Astrocyte of the cerebellum (primary cell): ENCODE measurements around the gene KCNAB3.

Experiments
- DNase-seq: peaks from one replicate; pipeline ENCODE4 v3.0.0-alpha.2; 2011; ENCODE audit warnings: low read depth
- H3K4me3 ChIP-seq: 2 replicates; pipeline ENCODE4 v1.5.1; 2011; ENCODE audit warnings: mild to moderate bottlenecking, low read depth, low read length, moderate library complexity
- in situ Hi-C: cut with HindIII; loops from 2 replicates; pipeline ENCODE4 v1.10.0; 2017; ENCODE audit warnings: low sequenced_read_pairs
- TF ChIP-seq, protein P1 (sequence below): IDR thresholded peaks from 2 replicates; pipeline ENCODE4 v1.5.1; 2012; ENCODE audit warnings: low read length, low read depth, moderate library complexity, mild to moderate bottlenecking; ENCODE audit errors: missing control alignments

KCNAB3 gene

DNA sequence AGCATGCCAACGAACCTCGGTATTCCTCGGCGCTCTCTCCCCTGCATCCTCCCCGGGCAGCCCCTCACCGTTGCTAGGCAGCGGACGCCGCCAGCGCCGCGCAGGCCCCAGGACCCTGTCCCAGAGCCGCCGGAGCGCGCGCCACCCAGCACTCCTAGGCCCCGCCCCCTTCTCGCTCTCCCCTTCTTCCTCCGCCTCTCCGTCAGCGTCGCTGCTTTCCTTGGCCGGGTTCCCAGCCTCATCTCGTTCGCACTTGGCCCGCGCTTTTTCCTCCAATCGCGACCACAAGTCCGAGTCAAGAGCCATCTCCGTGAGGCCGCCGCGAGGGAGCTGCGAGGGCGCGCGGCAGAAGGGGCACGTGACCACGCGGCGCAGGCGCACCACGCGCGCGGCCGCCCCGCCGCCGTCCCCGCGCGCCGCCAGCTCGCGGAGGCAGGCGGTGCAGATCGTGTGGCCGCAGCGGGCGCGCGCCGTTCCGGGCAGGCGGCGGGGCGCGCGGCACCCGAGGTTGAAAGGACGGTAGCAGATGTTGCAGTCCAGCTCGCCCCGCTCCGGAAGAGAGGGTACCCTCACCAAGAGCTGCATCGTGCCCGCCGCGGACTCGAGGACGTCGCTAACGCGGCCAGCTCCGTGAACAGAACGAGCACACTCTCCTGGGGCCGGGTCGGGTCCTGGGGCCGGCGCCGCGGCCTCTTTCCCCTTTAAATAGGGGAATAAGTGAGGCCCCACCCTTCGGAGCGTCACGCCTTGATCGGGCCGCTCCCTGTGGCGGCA lies 13.9 kb downstream of the KCNAB3 start, which contains the start of gene RNF227:
Gene RNF227, minus strand, starts transcription at position 679 of the 774 bp plus-strand sequence. Its CDS starts 94 bp downstream, at position 585.
- in situ Hi-C loops = no loop called here
- TF ChIP-seq, protein P1, sequence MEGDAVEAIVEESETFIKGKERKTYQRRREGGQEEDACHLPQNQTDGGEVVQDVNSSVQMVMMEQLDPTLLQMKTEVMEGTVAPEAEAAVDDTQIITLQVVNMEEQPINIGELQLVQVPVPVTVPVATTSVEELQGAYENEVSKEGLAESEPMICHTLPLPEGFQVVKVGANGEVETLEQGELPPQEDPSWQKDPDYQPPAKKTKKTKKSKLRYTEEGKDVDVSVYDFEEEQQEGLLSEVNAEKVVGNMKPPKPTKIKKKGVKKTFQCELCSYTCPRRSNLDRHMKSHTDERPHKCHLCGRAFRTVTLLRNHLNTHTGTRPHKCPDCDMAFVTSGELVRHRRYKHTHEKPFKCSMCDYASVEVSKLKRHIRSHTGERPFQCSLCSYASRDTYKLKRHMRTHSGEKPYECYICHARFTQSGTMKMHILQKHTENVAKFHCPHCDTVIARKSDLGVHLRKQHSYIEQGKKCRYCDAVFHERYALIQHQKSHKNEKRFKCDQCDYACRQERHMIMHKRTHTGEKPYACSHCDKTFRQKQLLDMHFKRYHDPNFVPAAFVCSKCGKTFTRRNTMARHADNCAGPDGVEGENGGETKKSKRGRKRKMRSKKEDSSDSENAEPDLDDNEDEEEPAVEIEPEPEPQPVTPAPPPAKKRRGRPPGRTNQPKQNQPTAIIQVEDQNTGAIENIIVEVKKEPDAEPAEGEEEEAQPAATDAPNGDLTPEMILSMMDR = no peak
- peak; percentile 86 for DNase-seq
- peak within 1 kb of the TSS; percentile 47 for H3K4me3 ChIP-seq

DNA sequence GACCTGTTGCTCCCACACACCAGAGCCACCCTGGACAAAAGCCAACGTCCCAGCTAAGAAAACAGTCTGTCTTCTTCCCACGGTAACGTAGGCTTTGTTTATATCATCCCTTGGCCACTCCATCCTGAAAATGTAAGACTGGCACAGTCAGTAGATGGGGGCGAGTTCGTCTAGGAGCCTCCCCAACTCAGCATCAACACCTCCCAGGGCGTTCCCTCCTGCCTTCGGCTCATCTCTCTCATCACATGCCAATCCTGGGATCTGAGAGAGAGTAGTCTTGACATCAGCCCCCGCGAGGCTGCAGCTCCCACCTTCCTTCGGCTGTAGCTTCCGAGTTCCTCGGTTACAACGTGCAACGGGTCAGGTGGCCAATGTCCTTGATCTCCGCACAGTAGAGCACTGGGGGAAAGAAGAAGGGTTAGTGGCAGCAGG lies 14.5 kb downstream of the KCNAB3 start:
- in situ Hi-C loops = no loop called here
- TF ChIP-seq, protein P1 = no peak
- peak overlapping the region; percentile 47 for H3K4me3 ChIP-seq
- DNase-seq = no peak

DNA sequence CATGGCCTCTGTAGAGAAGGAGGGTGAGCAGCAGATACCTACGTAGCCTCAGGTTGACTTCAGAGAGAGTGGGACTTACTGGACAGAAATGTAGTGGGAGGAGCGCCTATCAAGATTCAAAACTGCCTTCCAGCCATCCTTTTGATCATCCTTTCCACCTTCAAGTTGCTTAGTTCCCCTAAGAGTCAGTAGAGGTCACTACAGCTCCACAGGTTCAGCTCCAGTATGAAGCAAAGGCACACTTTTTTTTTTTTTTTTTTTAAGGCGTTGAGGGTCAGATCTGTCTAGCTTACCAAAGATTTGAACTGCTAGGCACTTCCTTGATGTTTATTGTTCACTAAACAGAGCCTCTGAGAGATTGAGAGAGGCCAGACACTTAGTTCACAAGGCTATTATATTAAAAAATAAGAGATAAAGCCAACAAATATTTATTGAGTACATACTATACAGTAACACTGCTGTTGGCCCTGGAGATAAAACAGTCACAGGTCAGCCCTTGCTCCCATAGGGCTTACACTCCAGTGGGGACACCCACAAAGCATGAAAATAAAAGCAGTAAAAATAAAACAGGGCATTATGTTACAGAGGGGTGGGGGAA lies 16.6 kb downstream of the KCNAB3 start:
- TF ChIP-seq, protein P1 = peak; percentile 77
- DNase-seq = peak; percentile 62
- in situ Hi-C loops = no loop called here
- no peak overlapping the region for H3K4me3 ChIP-seq

DNA sequence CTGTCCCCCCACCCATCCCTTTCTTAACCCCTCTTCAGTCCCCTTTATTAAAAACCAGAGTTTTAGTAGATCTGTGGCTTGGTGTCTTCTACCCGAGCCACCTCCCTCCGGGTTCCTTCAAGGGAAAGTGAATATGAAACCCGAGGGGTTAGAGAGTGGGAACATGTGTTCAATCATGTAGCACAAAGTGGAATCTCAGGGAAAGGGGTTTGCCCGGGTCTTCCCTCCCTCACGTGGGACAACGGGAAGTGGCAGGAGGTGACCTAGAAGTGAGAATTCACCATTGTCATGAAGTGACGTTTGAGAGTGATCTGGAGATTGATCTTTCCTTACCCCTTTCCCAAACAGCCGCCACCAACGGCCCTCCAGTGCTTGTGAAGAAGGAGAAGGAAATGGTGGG lies 18.5 kb downstream of the KCNAB3 start:
- no peak overlapping the region for H3K4me3 ChIP-seq
- DNase-seq = no peak
- TF ChIP-seq, protein P1 = no peak
- in situ Hi-C loops = no loop called here

DNA sequence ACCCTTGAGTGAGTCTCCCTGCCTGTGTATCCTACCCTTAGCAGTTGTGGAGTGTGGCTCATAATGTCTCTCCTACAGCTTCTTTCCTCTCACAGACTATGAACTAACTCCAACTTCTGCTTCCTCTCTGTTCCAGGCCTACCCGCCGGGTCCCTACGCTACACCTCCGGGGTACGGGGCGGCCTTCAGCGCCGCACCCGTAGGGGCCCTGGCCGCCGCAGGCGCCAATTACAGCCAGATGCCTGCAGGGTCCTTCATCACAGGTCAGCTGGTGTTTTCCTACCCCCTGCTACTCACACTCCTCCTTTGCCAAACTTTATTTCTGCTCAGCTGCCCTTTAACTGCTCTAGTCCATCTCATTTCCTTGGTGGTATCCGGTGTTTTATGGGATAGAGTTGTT lies 18.9 kb downstream of the KCNAB3 start:
- no peak overlapping the region for H3K4me3 ChIP-seq
- TF ChIP-seq, protein P1 = no peak
- in situ Hi-C loops = no loop called here
- DNase-seq = no peak

DNA sequence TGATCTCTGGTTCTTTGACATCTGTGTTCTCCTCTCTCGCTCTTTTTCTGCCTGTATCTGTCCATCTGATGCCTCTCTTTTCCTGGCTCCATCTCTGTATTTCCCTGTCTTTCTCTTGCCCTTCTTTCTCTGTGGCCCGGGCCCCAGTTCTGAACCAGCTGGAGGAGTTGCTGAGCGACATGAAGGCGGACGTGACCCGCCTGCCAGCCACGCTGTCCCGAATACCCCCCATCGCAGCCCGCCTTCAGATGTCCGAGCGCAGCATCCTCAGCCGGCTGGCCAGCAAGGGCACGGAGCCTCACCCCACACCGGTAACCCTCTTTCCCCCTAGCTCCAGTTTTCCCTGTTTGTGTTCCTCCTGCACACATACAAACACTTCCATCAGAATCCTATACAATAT lies 19.4 kb downstream of the KCNAB3 start:
- TF ChIP-seq, protein P1 = no peak
- in situ Hi-C loops = no loop called here
- H3K4me3 ChIP-seq = no peak overlapping the region
- DNase-seq = no peak
